ENCODE measurements around the gene ULK4.

DNA sequence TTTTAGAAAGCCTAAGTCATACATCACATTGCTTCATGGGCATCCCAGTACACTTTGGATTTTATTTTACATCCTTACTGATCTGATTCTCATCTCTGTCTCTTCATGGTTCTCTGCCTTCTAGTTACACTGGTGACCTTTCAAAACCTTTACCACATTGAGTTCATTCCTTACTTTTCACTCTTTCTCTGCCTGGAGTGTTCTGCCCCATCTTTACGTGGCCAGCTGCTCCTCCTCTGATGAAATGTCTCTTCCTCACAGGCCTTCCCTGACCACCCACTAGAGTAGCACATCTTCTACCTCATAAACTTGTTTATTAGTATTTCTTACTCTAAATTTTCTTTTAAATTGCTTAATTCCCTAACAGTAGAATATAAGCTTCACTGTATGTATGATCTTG is 744.9 kb downstream of the ULK4 start:
- TF ChIP-seq FEZF1 (tag by site-specific recombination; IDR thresholded peaks at IDR 0.05) (no peak), MEIS1 (CRISPR knock-in tag; IDR thresholded peaks at IDR 0.05; ENCODE audit: borderline replicate concordance) (no peak), BCL11A (tag by site-specific recombination; IDR thresholded peaks at IDR 0.05; ENCODE audit: low read depth) (no peak), ZNF747 (tag by site-specific recombination; IDR thresholded peaks at IDR 0.05) (no peak), TCF7L2 (IDR thresholded peaks at IDR 0.05; ENCODE audit: borderline replicate concordance, low read depth, low read length) (no peak), MYNN (tag by site-specific recombination; IDR thresholded peaks at IDR 0.05; ENCODE audit: borderline replicate concordance) (no peak), YY1 (tag by site-specific recombination; IDR thresholded peaks at IDR 0.05) (no peak), WT1 (tag by site-specific recombination; IDR thresholded peaks at IDR 0.05) (no peak), ZNF324 (tag by site-specific recombination; IDR thresholded peaks at IDR 0.05) (no peak), ZNF621 (tag by site-specific recombination; IDR thresholded peaks at IDR 0.05) (no peak)
- TF ChIP-seq, protein P1, sequence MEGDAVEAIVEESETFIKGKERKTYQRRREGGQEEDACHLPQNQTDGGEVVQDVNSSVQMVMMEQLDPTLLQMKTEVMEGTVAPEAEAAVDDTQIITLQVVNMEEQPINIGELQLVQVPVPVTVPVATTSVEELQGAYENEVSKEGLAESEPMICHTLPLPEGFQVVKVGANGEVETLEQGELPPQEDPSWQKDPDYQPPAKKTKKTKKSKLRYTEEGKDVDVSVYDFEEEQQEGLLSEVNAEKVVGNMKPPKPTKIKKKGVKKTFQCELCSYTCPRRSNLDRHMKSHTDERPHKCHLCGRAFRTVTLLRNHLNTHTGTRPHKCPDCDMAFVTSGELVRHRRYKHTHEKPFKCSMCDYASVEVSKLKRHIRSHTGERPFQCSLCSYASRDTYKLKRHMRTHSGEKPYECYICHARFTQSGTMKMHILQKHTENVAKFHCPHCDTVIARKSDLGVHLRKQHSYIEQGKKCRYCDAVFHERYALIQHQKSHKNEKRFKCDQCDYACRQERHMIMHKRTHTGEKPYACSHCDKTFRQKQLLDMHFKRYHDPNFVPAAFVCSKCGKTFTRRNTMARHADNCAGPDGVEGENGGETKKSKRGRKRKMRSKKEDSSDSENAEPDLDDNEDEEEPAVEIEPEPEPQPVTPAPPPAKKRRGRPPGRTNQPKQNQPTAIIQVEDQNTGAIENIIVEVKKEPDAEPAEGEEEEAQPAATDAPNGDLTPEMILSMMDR (tag by site-specific recombination; IDR thresholded peaks at IDR 0.05), result no peak
- TF ChIP-seq, protein P2, sequence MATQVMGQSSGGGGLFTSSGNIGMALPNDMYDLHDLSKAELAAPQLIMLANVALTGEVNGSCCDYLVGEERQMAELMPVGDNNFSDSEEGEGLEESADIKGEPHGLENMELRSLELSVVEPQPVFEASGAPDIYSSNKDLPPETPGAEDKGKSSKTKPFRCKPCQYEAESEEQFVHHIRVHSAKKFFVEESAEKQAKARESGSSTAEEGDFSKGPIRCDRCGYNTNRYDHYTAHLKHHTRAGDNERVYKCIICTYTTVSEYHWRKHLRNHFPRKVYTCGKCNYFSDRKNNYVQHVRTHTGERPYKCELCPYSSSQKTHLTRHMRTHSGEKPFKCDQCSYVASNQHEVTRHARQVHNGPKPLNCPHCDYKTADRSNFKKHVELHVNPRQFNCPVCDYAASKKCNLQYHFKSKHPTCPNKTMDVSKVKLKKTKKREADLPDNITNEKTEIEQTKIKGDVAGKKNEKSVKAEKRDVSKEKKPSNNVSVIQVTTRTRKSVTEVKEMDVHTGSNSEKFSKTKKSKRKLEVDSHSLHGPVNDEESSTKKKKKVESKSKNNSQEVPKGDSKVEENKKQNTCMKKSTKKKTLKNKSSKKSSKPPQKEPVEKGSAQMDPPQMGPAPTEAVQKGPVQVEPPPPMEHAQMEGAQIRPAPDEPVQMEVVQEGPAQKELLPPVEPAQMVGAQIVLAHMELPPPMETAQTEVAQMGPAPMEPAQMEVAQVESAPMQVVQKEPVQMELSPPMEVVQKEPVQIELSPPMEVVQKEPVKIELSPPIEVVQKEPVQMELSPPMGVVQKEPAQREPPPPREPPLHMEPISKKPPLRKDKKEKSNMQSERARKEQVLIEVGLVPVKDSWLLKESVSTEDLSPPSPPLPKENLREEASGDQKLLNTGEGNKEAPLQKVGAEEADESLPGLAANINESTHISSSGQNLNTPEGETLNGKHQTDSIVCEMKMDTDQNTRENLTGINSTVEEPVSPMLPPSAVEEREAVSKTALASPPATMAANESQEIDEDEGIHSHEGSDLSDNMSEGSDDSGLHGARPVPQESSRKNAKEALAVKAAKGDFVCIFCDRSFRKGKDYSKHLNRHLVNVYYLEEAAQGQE (tag by site-specific recombination; IDR thresholded peaks at IDR 0.05), result no peak
- TF ChIP-seq, protein P3, sequence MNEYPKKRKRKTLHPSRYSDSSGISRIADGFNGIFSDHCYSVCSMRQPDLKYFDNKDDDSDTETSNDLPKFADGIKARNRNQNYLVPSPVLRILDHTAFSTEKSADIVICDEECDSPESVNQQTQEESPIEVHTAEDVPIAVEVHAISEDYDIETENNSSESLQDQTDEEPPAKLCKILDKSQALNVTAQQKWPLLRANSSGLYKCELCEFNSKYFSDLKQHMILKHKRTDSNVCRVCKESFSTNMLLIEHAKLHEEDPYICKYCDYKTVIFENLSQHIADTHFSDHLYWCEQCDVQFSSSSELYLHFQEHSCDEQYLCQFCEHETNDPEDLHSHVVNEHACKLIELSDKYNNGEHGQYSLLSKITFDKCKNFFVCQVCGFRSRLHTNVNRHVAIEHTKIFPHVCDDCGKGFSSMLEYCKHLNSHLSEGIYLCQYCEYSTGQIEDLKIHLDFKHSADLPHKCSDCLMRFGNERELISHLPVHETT (tag by site-specific recombination; IDR thresholded peaks at IDR 0.05), result no peak
- TF ChIP-seq, protein P4, sequence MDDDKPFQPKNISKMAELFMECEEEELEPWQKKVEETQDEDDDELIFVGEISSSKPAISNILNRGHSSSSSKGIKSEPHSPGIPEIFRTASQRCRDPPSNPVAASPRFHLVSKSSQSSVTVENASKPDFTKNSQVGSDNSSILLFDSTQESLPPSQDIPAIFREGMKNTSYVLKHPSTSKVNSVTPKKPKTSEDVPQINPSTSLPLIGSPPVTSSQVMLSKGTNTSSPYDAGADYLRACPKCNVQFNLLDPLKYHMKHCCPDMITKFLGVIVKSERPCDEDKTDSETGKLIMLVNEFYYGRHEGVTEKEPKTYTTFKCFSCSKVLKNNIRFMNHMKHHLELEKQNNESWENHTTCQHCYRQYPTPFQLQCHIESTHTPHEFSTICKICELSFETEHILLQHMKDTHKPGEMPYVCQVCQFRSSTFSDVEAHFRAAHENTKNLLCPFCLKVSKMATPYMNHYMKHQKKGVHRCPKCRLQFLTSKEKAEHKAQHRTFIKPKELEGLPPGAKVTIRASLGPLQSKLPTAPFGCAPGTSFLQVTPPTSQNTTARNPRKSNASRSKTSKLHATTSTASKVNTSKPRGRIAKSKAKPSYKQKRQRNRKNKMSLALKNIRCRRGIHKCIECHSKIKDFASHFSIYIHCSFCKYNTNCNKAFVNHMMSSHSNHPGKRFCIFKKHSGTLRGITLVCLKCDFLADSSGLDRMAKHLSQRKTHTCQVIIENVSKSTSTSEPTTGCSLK (tag by site-specific recombination; IDR thresholded peaks at IDR 0.05), result no peak
